HepG2 (cell line): ENCODE measurements around the gene BRCA1. TPM values are rescaled to one million over a fixed set of nuclear protein-coding genes. Genes with fewer than 3 reads are reported as not detected.

ENCODE experiments used
- ATM ChIP-seq: fragments of 450-650 bp; IDR thresholded peaks from 2 replicates; pipeline ENCODE4 v1.7.1; 2017; ENCODE audit warnings: mild to moderate bottlenecking, borderline replicate concordance
- GMEB1 ChIP-seq: sonication (generic); formaldehyde crosslinking; IDR thresholded peaks from 2 replicates; pipeline ENCODE4 v1.5.1; 2020; ENCODE audit warnings: missing genetic modification reagents, mild to moderate bottlenecking, borderline replicate concordance
- MXD1 ChIP-seq: sonication (generic); formaldehyde crosslinking; IDR thresholded peaks from 2 replicates; pipeline ENCODE4 v1.4.0; 2020; ENCODE audit warnings: mild to moderate bottlenecking, missing genetic modification reagents
- NCOA1 ChIP-seq: sonication (generic); formaldehyde crosslinking; IDR thresholded peaks from 2 replicates; pipeline ENCODE4 v1.9.0; 2021; ENCODE audit warnings: missing genetic modification reagents
- SRSF4 ChIP-seq: fragments of 200-400 bp; formaldehyde crosslinking; IDR thresholded peaks from one replicate; pipeline ENCODE4 v1.6.1; 2018; ENCODE audit warnings: mild to moderate bottlenecking, low read depth, low read length, moderate library complexity; ENCODE audit not compliant: poor library complexity, severe bottlenecking
- SRSF9 ChIP-seq: fragments of 200-400 bp; formaldehyde crosslinking; IDR thresholded peaks from 2 replicates; pipeline ENCODE4 v1.6.1; 2018; ENCODE audit warnings: borderline replicate concordance, mild to moderate bottlenecking, low read depth, low read length; ENCODE audit not compliant: insufficient read depth, poor library complexity, severe bottlenecking
- TCF7L2 ChIP-seq: IDR thresholded peaks from 2 replicates; pipeline ENCODE4 v1.6.1; 2011; ENCODE audit warnings: mild to moderate bottlenecking, low read depth, low read length, moderate library complexity
- XBP1 ChIP-seq: sonication (generic); formaldehyde crosslinking; IDR thresholded peaks from 2 replicates; pipeline ENCODE4 v1.5.0; 2020; ENCODE audit warnings: missing genetic modification reagents
- ZBTB7B ChIP-seq: sonication (generic); formaldehyde crosslinking; IDR thresholded peaks from 2 replicates; pipeline ENCODE4 v1.4.0; 2020; ENCODE audit warnings: missing genetic modification reagents
- ZKSCAN8 ChIP-seq: IDR thresholded peaks from 2 replicates; pipeline ENCODE4 v1.6.1; 2016; ENCODE audit warnings: borderline replicate concordance, missing genetic modification reagents, missing compliant biosample characterization
- ZNF234 ChIP-seq: sonication (generic); formaldehyde crosslinking; conservative IDR thresholded peaks from 2 replicates; pipeline ENCODE4 v1.5.1; 2020; ENCODE audit warnings: mild to moderate bottlenecking, missing genetic modification reagents
- ZNF318 ChIP-seq: sonication (generic); formaldehyde crosslinking; IDR thresholded peaks from 2 replicates; pipeline ENCODE4 v1.4.0; 2020; ENCODE audit warnings: mild to moderate bottlenecking, missing genetic modification reagents
- ZNF430 ChIP-seq: sonication (generic); formaldehyde crosslinking; IDR thresholded peaks from 2 replicates; pipeline ENCODE4 v1.9.0; 2021; ENCODE audit warnings: mild to moderate bottlenecking, missing genetic modification reagents
- ZNF747 ChIP-seq: sonication (generic); formaldehyde crosslinking; IDR thresholded peaks from 2 replicates; pipeline ENCODE4 v1.8.1; 2023; ENCODE audit warnings: missing genetic modification reagents, mild to moderate bottlenecking, borderline replicate concordance
- polyA plus RNA-seq, 8 experiments: library from polyadenylated mRNA; depleted of rRNA in 3 of 8; stranded (reverse) in 7 of 8; unstranded in 1 of 8; fragments of >200 nt; fragmentation: Illumina TruSeq in 4 of 8; extraction: Trizol in 4 of 8; gene quantifications; 2 replicates each; pipeline versions ENCODE4 v1.2.1 to v1.2.3, GENCODE V29; 2011 to 2016; ENCODE audit warnings: low read depth in 4 of 8, missing spikeins in 1 of 8, mixed read lengths in 1 of 8; ENCODE audit not compliant: insufficient read depth in 1 of 8
- total RNA-seq, 5 experiments: library from RNA; depleted of rRNA; stranded (reverse); fragments of >200 nt; fragmentation: Illumina TruSeq; extraction: Trizol; gene quantifications; 2 replicates each; pipeline ENCODE4 v1.2.3, GENCODE V29; 2016; ENCODE audit warnings: low read depth in 1 of 5

The BRCA1 gene
- total and polyA plus RNA-seq, 2 of the 13 experiments (the other 11 are each of a cell fraction or from before 2014, with no cell fraction given) = 13.3 to 37.5 TPM

- TF ChIP-seq ZNF747 (CRISPR knock-in tag) (no peak), ATM (no peak), SRSF4 (no peak), ZNF430 (CRISPR knock-in tag) (no peak), NCOA1 (CRISPR knock-in tag) (no peak), ZNF234 (CRISPR knock-in tag) (no peak), TCF7L2 (no peak), ZBTB7B (no peak), XBP1 (CRISPR knock-in tag) (no peak), MXD1 (CRISPR knock-in tag) (no peak), SRSF9 (no peak), ZKSCAN8 (CRISPR knock-in tag) (no peak), GMEB1 (CRISPR knock-in tag) (no peak), ZNF318 (CRISPR knock-in tag) (no peak)
Measured at GRCh38 chr17:43114151-43114552, 11.0 kb downstream of the BRCA1 start (continued).
